ENCODE measurements around the gene LPP. TPM values are rescaled to one million over a fixed set of nuclear protein-coding genes. Genes with fewer than 3 reads are reported as not detected.

Gene LPP
- total RNA-seq, 4 donors from 2014 or later: 109 to 170 (median 132) TPM

GRCh38 chr3:188522115-188522514, 368.2 kb downstream of the LPP start:
- Histone ChIP-seq H3K27ac (no peak overlapping the region), H3K4me3 (no peak overlapping the region), H3K4me1 (no peaks in the 10 kb centered on the region), H3K27me3 (no peaks in the 10 kb centered on the region), H3K9me3 (no peaks in the 10 kb centered on the region), H3K36me3 (no peaks in the 10 kb centered on the region)
- DNase-seq: no peak
- TF ChIP-seq POLR2A (IDR thresholded peaks at IDR 0.05) (no peak), CTCF (IDR thresholded peaks at IDR 0.05) (no peak)

GRCh38 chr3:188523291-188523690, 369.3 kb downstream of the LPP start:
- Histone ChIP-seq H3K36me3 (no peaks in the 10 kb centered on the region), H3K27me3 (no peaks in the 10 kb centered on the region), H3K27ac (no peak overlapping the region), H3K4me3 (no peak overlapping the region), H3K9me3 (no peaks in the 10 kb centered on the region), H3K4me1 (no peaks in the 10 kb centered on the region)
- no peak for TF ChIP-seq CTCF (IDR thresholded peaks at IDR 0.05)
- no peak for TF ChIP-seq POLR2A (IDR thresholded peaks at IDR 0.05)
- no peak for DNase-seq

- TF ChIP-seq POLR2A (IDR thresholded peaks at IDR 0.05) (no peak), CTCF (IDR thresholded peaks at IDR 0.05) (no peak)
Observed at GRCh38 chr3:188524052-188524451, 370.1 kb downstream of the LPP start.

GRCh38 chr3:188526057-188526456, 372.1 kb downstream of the LPP start:
- no peaks in the 10 kb centered on the region for H3K4me1 ChIP-seq
- no peak overlapping the region for H3K27ac ChIP-seq
- no peaks in the 10 kb centered on the region for H3K9me3 ChIP-seq
- TF ChIP-seq CTCF (IDR thresholded peaks at IDR 0.05) (no peak), POLR2A (IDR thresholded peaks at IDR 0.05) (no peak)
- no peak for DNase-seq
- H3K27me3 ChIP-seq: no peaks in the 10 kb centered on the region
- no peaks in the 10 kb centered on the region for H3K36me3 ChIP-seq
- H3K4me3 ChIP-seq: no peak overlapping the region

More at GRCh38 chr3:188524052-188524451, 370.1 kb downstream of the LPP start:
- Histone ChIP-seq H3K4me3 (no peak overlapping the region), H3K4me1 (no peaks in the 10 kb centered on the region), H3K27ac (no peak overlapping the region), H3K9me3 (no peaks in the 10 kb centered on the region), H3K36me3 (no peaks in the 10 kb centered on the region), H3K27me3 (no peaks in the 10 kb centered on the region)
- no peak for DNase-seq

GRCh38 chr3:188527389-188527788, 373.4 kb downstream of the LPP start:
- DNase-seq: no peak
- TF ChIP-seq POLR2A (IDR thresholded peaks at IDR 0.05): no peak
- TF ChIP-seq CTCF (IDR thresholded peaks at IDR 0.05): no peak

GRCh38 chr3:188528396-188528795, 374.4 kb downstream of the LPP start:
- TF ChIP-seq CTCF (IDR thresholded peaks at IDR 0.05) (no peak), POLR2A (IDR thresholded peaks at IDR 0.05) (no peak)
- DNase-seq: no peak
- no peaks in the 10 kb centered on the region for H3K9me3 ChIP-seq
- no peaks in the 10 kb centered on the region for H3K27me3 ChIP-seq
- no peaks in the 10 kb centered on the region for H3K36me3 ChIP-seq
- H3K27ac ChIP-seq: no peak overlapping the region
- no peaks in the 10 kb centered on the region for H3K4me1 ChIP-seq
- no peak overlapping the region for H3K4me3 ChIP-seq

More at GRCh38 chr3:188527389-188527788, 373.4 kb downstream of the LPP start:
- Histone ChIP-seq H3K36me3 (no peaks in the 10 kb centered on the region), H3K9me3 (no peaks in the 10 kb centered on the region), H3K4me1 (no peaks in the 10 kb centered on the region), H3K27ac (no peak overlapping the region), H3K27me3 (no peaks in the 10 kb centered on the region), H3K4me3 (no peak overlapping the region)

Measured in Peyer's patch (tissue), 4 donors.